Inflammatory macrophage treated with lipopolysaccharide for 1 hour (primary cell): Measurements from ENCODE around the gene ULK4.

Experiments
- DNase-seq, 2 donors: peaks; one replicate each; pipeline ENCODE4 v3.0.0-alpha.2; 2020 to 2022

The ULK4 gene

GRCh38 chr3:41338276-41338675 lies 623.6 kb downstream of the ULK4 start:
- DNase-seq, result no peak

- DNase-seq, result no peak
Observed at GRCh38 chr3:41334426-41334825, 627.5 kb downstream of the ULK4 start.

- DNase-seq, result no peak
Observed at GRCh38 chr3:41331041-41331440, 630.9 kb downstream of the ULK4 start.

GRCh38 chr3:41330465-41330864 lies 631.4 kb downstream of the ULK4 start:
- no peak for DNase-seq

GRCh38 chr3:41329881-41330280 lies 632.0 kb downstream of the ULK4 start:
- no peak for DNase-seq

GRCh38 chr3:41328926-41329325 lies 633.0 kb downstream of the ULK4 start:
- DNase-seq, result no peak

- DNase-seq, result no peak
Observed at GRCh38 chr3:41327718-41328117, 634.2 kb downstream of the ULK4 start.

- DNase-seq, result no peak
Observed at GRCh38 chr3:41324156-41324475, 637.8 kb downstream of the ULK4 start.

GRCh38 chr3:41323467-41324155 lies 638.3 kb downstream of the ULK4 start:
- DNase-seq, result no peak

GRCh38 chr3:41321642-41321980 lies 640.3 kb downstream of the ULK4 start:
- DNase-seq, result no peak

- DNase-seq, result no peak
Observed at GRCh38 chr3:41320953-41321641, 640.8 kb downstream of the ULK4 start.

- DNase-seq, result no peak
Observed at GRCh38 chr3:41318520-41318919, 643.4 kb downstream of the ULK4 start.

- DNase-seq, result no peak
Observed at GRCh38 chr3:41317718-41318117, 644.2 kb downstream of the ULK4 start.

- DNase-seq, result no peak
Observed at GRCh38 chr3:41317298-41317697, 644.6 kb downstream of the ULK4 start.

- no peak for DNase-seq
Observed at GRCh38 chr3:41315126-41315525, 646.8 kb downstream of the ULK4 start.

- no peak for DNase-seq
Observed at GRCh38 chr3:41308119-41308518, 653.8 kb downstream of the ULK4 start.

GRCh38 chr3:41307065-41307464 lies 654.8 kb downstream of the ULK4 start:
- DNase-seq, result no peak

GRCh38 chr3:41304593-41304992 lies 657.3 kb downstream of the ULK4 start:
- no peak for DNase-seq

GRCh38 chr3:41302295-41302694 lies 659.6 kb downstream of the ULK4 start:
- no peak for DNase-seq

GRCh38 chr3:41301548-41301947 lies 660.4 kb downstream of the ULK4 start:
- DNase-seq, result no peak

- DNase-seq, result no peak
Observed at GRCh38 chr3:41299036-41299435, 662.9 kb downstream of the ULK4 start.

- DNase-seq, result no peak
Observed at GRCh38 chr3:41297750-41298149, 664.2 kb downstream of the ULK4 start.

GRCh38 chr3:41296556-41296955 lies 665.3 kb downstream of the ULK4 start:
- DNase-seq, result no peak

- no peak for DNase-seq
Observed at GRCh38 chr3:41295740-41296139, 666.2 kb downstream of the ULK4 start.

- no peak for DNase-seq
Observed at GRCh38 chr3:41293169-41293681, 668.7 kb downstream of the ULK4 start.
